WTC11 (cell line): ENCODE measurements around the gene ADAMTS12. TPM values are rescaled to one million over a fixed set of nuclear protein-coding genes. Genes with fewer than 3 reads are reported as not detected.

Source experiments
- ATAC-seq: fragments of 200-7000 bp; cut with Tn5 transposase; 2 replicates; pipeline ENCODE4 v1.10.0; 2021; ENCODE audit warnings: mild to moderate bottlenecking, moderate library complexity
- CTCF ChIA-PET: fragments of 300-600 bp; sonication (Branson Sonifier 250); formaldehyde crosslinking; loops from one replicate; lab custom pipeline; 2021; ENCODE audit warnings: antibody characterized with exemption; lab: Charles Lee
- POLR2A ChIA-PET: fragments of 350-600 bp; sonication (Branson Sonifier 250); formaldehyde crosslinking; loops from one replicate; lab custom pipeline; 2021; ENCODE audit warnings: antibody characterized with exemption; lab: Charles Lee
- DNase-seq: peaks from one replicate; pipeline ENCODE4 v3.0.0; 2021; ENCODE audit warnings: low spot score
- H3K27ac Mint-ChIP-seq: 2 replicates; pipeline ENCODE4 v1.8.0; 2021; ENCODE audit warnings: mixed read lengths
- H3K27me3 Mint-ChIP-seq: 2 replicates; pipeline ENCODE4 v1.8.0; 2021; ENCODE audit warnings: low read depth, mild to moderate bottlenecking, moderate library complexity, mixed read lengths
- H3K36me3 Mint-ChIP-seq: 2 replicates; pipeline ENCODE4 v1.8.0; 2021; ENCODE audit warnings: mixed read lengths
- H3K4me1 Mint-ChIP-seq: 2 replicates; pipeline ENCODE4 v1.8.0; 2022; ENCODE audit warnings: mixed read lengths
- H3K4me3 Mint-ChIP-seq: 2 replicates; pipeline ENCODE4 v1.8.0; 2021; ENCODE audit warnings: mild to moderate bottlenecking, moderate library complexity, mixed read lengths
- H3K9me3 Mint-ChIP-seq: 2 replicates; pipeline ENCODE4 v1.8.0; 2021; ENCODE audit warnings: mixed read lengths
- ETV6 ChIP-seq: sonication (generic); formaldehyde crosslinking; IDR thresholded peaks from 2 replicates; pipeline ENCODE4 v1.8.1; 2022; ENCODE audit warnings: mild to moderate bottlenecking, missing genetic modification reagents
- MYBL2 ChIP-seq: sonication (generic); formaldehyde crosslinking; IDR thresholded peaks from 2 replicates; pipeline ENCODE4 v1.8.1; 2023; ENCODE audit warnings: mild to moderate bottlenecking, moderate library complexity, missing genetic modification reagents
- TCF7 ChIP-seq: sonication (generic); formaldehyde crosslinking; IDR thresholded peaks from 2 replicates; pipeline ENCODE4 v1.8.0; 2022; ENCODE audit warnings: mild to moderate bottlenecking, low read depth, missing genetic modification reagents, moderate library complexity
- ZNF219 ChIP-seq: sonication (generic); formaldehyde crosslinking; IDR thresholded peaks from 2 replicates; pipeline ENCODE4 v1.8.0; 2023; ENCODE audit warnings: missing genetic modification reagents, mild to moderate bottlenecking, borderline replicate concordance
- ZNF671 ChIP-seq: fragments of 250-450 bp; sonication (Bioruptor Pico); IDR thresholded peaks from 2 replicates; pipeline ENCODE4 v1.8.0; 2021; ENCODE audit warnings: mild to moderate bottlenecking
- total RNA-seq: library from RNA; stranded (reverse); gene quantifications from 3 replicates; pipeline ENCODE4 v1.2.3, GENCODE V29; 2021
- TF ChIP-seq, protein P1 (sequence below): sonication (generic); formaldehyde crosslinking; IDR thresholded peaks from 2 replicates; pipeline ENCODE4 v1.8.0; 2022; ENCODE audit warnings: mild to moderate bottlenecking, missing genetic modification reagents
- TF ChIP-seq, protein P2 (sequence below): sonication (generic); formaldehyde crosslinking; IDR thresholded peaks from 2 replicates; pipeline ENCODE4 v1.8.1; 2022; ENCODE audit warnings: low read depth, missing genetic modification reagents, borderline replicate concordance
- TF ChIP-seq, protein P3 (sequence below): sonication (generic); formaldehyde crosslinking; conservative IDR thresholded peaks from 2 replicates; pipeline ENCODE4 v1.8.1; 2023; ENCODE audit warnings: mild to moderate bottlenecking, low read depth, missing genetic modification reagents, moderate library complexity
- TF ChIP-seq, protein P4 (sequence below): sonication (generic); formaldehyde crosslinking; IDR thresholded peaks from 2 replicates; pipeline ENCODE4 v1.8.1; 2023; ENCODE audit warnings: mild to moderate bottlenecking, moderate library complexity, missing genetic modification reagents
- TF ChIP-seq, protein P5 (sequence below): sonication (generic); formaldehyde crosslinking; IDR thresholded peaks from 2 replicates; pipeline ENCODE4 v1.8.1; 2022; ENCODE audit warnings: mild to moderate bottlenecking, missing genetic modification reagents, moderate library complexity, borderline replicate concordance
- TF ChIP-seq, protein P6 (sequence below): sonication (generic); formaldehyde crosslinking; IDR thresholded peaks from 2 replicates; pipeline ENCODE4 v1.8.0; 2023; ENCODE audit warnings: mild to moderate bottlenecking, missing genetic modification reagents
- TF ChIP-seq, protein P7 (sequence below): fragments of 250-450 bp; sonication (Bioruptor Pico); IDR thresholded peaks from 2 replicates; pipeline ENCODE4 v1.9.0; 2021; ENCODE audit warnings: mild to moderate bottlenecking
- TF ChIP-seq, protein P8 (sequence below): sonication (generic); formaldehyde crosslinking; IDR thresholded peaks from 2 replicates; pipeline ENCODE4 v1.8.0; 2022; ENCODE audit warnings: mild to moderate bottlenecking, missing genetic modification reagents

The ADAMTS12 gene
- total RNA-seq, 1 experiment from 2014 or later, result 13.5 TPM

DNA sequence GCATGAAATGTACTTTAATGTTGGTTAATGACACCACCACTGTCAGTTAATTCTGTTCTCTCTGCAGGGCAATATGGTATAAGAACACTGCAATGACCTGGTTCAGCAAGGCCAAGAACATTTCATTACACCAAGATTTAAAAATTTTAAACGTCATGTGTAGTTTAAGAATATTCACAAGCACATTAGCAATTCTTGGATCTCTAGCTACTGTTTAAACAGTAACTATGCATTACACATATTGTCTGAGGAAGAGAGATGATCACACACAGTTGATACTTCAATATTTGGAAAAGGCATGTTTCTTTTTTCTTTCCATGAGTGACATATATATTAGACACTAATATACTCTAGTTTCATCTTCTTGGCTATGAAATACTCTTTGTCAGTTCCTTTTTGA, 143.0 kb downstream of the ADAMTS12 start (continued):
- TF ChIP-seq, protein P1, sequence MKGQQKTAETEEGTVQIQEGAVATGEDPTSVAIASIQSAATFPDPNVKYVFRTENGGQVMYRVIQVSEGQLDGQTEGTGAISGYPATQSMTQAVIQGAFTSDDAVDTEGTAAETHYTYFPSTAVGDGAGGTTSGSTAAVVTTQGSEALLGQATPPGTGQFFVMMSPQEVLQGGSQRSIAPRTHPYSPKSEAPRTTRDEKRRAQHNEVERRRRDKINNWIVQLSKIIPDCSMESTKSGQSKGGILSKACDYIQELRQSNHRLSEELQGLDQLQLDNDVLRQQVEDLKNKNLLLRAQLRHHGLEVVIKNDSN (CRISPR knock-in tag), result no peak
- TF ChIP-seq, protein P2, sequence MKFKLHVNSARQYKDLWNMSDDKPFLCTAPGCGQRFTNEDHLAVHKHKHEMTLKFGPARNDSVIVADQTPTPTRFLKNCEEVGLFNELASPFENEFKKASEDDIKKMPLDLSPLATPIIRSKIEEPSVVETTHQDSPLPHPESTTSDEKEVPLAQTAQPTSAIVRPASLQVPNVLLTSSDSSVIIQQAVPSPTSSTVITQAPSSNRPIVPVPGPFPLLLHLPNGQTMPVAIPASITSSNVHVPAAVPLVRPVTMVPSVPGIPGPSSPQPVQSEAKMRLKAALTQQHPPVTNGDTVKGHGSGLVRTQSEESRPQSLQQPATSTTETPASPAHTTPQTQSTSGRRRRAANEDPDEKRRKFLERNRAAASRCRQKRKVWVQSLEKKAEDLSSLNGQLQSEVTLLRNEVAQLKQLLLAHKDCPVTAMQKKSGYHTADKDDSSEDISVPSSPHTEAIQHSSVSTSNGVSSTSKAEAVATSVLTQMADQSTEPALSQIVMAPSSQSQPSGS, result no peak
- TF ChIP-seq TCF7 (CRISPR knock-in tag) (no peak), ZNF671 (CRISPR knock-in tag) (no peak)
- TF ChIP-seq, protein P3, sequence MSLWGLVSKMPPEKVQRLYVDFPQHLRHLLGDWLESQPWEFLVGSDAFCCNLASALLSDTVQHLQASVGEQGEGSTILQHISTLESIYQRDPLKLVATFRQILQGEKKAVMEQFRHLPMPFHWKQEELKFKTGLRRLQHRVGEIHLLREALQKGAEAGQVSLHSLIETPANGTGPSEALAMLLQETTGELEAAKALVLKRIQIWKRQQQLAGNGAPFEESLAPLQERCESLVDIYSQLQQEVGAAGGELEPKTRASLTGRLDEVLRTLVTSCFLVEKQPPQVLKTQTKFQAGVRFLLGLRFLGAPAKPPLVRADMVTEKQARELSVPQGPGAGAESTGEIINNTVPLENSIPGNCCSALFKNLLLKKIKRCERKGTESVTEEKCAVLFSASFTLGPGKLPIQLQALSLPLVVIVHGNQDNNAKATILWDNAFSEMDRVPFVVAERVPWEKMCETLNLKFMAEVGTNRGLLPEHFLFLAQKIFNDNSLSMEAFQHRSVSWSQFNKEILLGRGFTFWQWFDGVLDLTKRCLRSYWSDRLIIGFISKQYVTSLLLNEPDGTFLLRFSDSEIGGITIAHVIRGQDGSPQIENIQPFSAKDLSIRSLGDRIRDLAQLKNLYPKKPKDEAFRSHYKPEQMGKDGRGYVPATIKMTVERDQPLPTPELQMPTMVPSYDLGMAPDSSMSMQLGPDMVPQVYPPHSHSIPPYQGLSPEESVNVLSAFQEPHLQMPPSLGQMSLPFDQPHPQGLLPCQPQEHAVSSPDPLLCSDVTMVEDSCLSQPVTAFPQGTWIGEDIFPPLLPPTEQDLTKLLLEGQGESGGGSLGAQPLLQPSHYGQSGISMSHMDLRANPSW, result no peak
- TF ChIP-seq, protein P4, sequence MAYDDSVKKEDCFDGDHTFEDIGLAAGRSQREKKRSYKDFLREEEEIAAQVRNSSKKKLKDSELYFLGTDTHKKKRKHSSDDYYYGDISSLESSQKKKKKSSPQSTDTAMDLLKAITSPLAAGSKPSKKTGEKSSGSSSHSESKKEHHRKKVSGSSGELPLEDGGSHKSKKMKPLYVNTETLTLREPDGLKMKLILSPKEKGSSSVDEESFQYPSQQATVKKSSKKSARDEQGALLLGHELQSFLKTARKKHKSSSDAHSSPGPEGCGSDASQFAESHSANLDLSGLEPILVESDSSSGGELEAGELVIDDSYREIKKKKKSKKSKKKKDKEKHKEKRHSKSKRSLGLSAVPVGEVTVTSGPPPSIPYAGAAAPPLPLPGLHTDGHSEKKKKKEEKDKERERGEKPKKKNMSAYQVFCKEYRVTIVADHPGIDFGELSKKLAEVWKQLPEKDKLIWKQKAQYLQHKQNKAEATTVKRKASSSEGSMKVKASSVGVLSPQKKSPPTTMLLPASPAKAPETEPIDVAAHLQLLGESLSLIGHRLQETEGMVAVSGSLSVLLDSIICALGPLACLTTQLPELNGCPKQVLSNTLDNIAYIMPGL (CRISPR knock-in tag), result no peak
- TF ChIP-seq, protein P5, sequence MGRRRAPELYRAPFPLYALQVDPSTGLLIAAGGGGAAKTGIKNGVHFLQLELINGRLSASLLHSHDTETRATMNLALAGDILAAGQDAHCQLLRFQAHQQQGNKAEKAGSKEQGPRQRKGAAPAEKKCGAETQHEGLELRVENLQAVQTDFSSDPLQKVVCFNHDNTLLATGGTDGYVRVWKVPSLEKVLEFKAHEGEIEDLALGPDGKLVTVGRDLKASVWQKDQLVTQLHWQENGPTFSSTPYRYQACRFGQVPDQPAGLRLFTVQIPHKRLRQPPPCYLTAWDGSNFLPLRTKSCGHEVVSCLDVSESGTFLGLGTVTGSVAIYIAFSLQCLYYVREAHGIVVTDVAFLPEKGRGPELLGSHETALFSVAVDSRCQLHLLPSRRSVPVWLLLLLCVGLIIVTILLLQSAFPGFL (CRISPR knock-in tag), result no peak
- TF ChIP-seq, all 79 proteins: peak for 0

DNA sequence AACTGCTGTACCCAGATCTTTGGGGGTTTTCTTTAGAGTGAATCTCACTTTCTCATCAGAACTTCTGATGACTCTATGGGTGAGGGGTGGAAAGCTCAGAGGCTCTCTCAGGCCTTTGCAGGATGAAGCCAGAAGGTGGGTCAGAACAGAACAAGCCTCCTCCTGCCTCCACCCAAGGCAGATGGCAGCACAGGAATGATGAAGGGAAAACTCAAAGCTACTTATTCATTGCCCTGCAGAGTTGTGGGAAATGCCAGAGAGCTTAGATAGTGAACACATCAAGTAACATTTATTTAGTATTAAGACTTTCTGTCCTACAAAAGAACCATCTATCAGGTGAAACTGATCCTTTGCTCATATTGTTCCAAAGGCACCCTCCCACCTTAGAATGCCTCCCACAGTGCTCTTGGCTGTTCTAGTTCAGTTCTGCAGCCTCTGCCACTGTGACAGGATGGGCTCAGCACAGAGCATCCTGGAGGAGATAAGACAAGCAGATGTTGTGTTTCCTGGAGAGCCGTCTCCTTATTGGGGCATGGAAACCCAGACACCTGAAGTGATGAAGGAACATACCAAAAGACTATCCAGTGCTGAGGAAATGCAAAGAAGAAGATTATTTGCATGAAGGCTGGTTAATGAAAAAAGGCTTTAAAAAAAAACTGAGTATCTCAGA, 146.6 kb downstream of the ADAMTS12 start:
- DNase-seq, result no peak
- Mint-ChIP-seq H3K36me3 (no peaks in the 10 kb centered on the region), H3K27ac (no peak overlapping the region), H3K27me3 (no peaks in the 10 kb centered on the region), H3K4me3 (no peak overlapping the region), H3K4me1 (peaks cover 10% of the 10 kb centered on the region), H3K9me3 (no peaks in the 10 kb centered on the region)
- ChIA-PET CTCF (no interaction called here), POLR2A (no interaction called here)
- no peak for ATAC-seq
- TF ChIP-seq, protein P6, sequence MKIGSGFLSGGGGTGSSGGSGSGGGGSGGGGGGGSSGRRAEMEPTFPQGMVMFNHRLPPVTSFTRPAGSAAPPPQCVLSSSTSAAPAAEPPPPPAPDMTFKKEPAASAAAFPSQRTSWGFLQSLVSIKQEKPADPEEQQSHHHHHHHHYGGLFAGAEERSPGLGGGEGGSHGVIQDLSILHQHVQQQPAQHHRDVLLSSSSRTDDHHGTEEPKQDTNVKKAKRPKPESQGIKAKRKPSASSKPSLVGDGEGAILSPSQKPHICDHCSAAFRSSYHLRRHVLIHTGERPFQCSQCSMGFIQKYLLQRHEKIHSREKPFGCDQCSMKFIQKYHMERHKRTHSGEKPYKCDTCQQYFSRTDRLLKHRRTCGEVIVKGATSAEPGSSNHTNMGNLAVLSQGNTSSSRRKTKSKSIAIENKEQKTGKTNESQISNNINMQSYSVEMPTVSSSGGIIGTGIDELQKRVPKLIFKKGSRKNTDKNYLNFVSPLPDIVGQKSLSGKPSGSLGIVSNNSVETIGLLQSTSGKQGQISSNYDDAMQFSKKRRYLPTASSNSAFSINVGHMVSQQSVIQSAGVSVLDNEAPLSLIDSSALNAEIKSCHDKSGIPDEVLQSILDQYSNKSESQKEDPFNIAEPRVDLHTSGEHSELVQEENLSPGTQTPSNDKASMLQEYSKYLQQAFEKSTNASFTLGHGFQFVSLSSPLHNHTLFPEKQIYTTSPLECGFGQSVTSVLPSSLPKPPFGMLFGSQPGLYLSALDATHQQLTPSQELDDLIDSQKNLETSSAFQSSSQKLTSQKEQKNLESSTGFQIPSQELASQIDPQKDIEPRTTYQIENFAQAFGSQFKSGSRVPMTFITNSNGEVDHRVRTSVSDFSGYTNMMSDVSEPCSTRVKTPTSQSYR (CRISPR knock-in tag), result no peak
- TF ChIP-seq, protein P7, sequence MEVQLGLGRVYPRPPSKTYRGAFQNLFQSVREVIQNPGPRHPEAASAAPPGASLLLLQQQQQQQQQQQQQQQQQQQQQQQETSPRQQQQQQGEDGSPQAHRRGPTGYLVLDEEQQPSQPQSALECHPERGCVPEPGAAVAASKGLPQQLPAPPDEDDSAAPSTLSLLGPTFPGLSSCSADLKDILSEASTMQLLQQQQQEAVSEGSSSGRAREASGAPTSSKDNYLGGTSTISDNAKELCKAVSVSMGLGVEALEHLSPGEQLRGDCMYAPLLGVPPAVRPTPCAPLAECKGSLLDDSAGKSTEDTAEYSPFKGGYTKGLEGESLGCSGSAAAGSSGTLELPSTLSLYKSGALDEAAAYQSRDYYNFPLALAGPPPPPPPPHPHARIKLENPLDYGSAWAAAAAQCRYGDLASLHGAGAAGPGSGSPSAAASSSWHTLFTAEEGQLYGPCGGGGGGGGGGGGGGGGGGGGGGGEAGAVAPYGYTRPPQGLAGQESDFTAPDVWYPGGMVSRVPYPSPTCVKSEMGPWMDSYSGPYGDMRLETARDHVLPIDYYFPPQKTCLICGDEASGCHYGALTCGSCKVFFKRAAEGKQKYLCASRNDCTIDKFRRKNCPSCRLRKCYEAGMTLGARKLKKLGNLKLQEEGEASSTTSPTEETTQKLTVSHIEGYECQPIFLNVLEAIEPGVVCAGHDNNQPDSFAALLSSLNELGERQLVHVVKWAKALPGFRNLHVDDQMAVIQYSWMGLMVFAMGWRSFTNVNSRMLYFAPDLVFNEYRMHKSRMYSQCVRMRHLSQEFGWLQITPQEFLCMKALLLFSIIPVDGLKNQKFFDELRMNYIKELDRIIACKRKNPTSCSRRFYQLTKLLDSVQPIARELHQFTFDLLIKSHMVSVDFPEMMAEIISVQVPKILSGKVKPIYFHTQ, result no peak
- no peak for TF ChIP-seq ZNF219 (CRISPR knock-in tag)
- TF ChIP-seq MYBL2, result no peak
- no peak for TF ChIP-seq ETV6 (CRISPR knock-in tag)
- TF ChIP-seq, protein P5 (CRISPR knock-in tag), result no peak
- TF ChIP-seq, protein P8, sequence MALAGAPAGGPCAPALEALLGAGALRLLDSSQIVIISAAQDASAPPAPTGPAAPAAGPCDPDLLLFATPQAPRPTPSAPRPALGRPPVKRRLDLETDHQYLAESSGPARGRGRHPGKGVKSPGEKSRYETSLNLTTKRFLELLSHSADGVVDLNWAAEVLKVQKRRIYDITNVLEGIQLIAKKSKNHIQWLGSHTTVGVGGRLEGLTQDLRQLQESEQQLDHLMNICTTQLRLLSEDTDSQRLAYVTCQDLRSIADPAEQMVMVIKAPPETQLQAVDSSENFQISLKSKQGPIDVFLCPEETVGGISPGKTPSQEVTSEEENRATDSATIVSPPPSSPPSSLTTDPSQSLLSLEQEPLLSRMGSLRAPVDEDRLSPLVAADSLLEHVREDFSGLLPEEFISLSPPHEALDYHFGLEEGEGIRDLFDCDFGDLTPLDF, result no peak
